Ishikawa (cell line): ENCODE measurements around the gene GFPT1.

Source experiments
- CEBPB ChIP-seq: IDR thresholded peaks from 2 replicates; pipeline ENCODE4 v1.6.1; 2012
- CREB1 ChIP-seq: IDR thresholded peaks from 2 replicates; pipeline ENCODE4 v1.6.1; 2012; ENCODE audit warnings: low read depth
- EGR1 ChIP-seq: IDR thresholded peaks from 2 replicates; pipeline ENCODE4 v1.6.1; 2012
- EP300 ChIP-seq: IDR thresholded peaks from 2 replicates; pipeline ENCODE4 v1.6.1; 2012; ENCODE audit warnings: borderline replicate concordance
- FOXM1 ChIP-seq: IDR thresholded peaks from 2 replicates; pipeline ENCODE4 v1.6.1; 2012; ENCODE audit warnings: low read depth, borderline replicate concordance
- NFIC ChIP-seq: IDR thresholded peaks from 2 replicates; pipeline ENCODE4 v1.6.1; 2012
- TAF1 ChIP-seq: IDR thresholded peaks from 2 replicates; pipeline ENCODE4 v1.6.1; 2012; ENCODE audit warnings: low read depth, mild to moderate bottlenecking
- TCF12 ChIP-seq: IDR thresholded peaks from 2 replicates; pipeline ENCODE4 v1.6.1; 2012; ENCODE audit warnings: low read depth
- TEAD4 ChIP-seq: IDR thresholded peaks from 2 replicates; pipeline ENCODE4 v1.6.1; 2012
- YY1 ChIP-seq: IDR thresholded peaks from 2 replicates; pipeline ENCODE4 v1.6.1; 2012; ENCODE audit warnings: low read depth
- ZBTB7A ChIP-seq: IDR thresholded peaks from 2 replicates; pipeline ENCODE4 v1.6.1; 2012; ENCODE audit warnings: low read depth
- TF ChIP-seq, protein P1 (sequence below): IDR thresholded peaks from 2 replicates; pipeline ENCODE4 v1.6.1; 2012
- TF ChIP-seq, protein P2 (sequence below): IDR thresholded peaks from 2 replicates; pipeline ENCODE4 v1.6.1; 2012; ENCODE audit warnings: low read depth, mild to moderate bottlenecking
- TF ChIP-seq, protein P3 (sequence below): IDR thresholded peaks from 2 replicates; pipeline ENCODE4 v1.6.1; 2012

GFPT1 gene

DNA sequence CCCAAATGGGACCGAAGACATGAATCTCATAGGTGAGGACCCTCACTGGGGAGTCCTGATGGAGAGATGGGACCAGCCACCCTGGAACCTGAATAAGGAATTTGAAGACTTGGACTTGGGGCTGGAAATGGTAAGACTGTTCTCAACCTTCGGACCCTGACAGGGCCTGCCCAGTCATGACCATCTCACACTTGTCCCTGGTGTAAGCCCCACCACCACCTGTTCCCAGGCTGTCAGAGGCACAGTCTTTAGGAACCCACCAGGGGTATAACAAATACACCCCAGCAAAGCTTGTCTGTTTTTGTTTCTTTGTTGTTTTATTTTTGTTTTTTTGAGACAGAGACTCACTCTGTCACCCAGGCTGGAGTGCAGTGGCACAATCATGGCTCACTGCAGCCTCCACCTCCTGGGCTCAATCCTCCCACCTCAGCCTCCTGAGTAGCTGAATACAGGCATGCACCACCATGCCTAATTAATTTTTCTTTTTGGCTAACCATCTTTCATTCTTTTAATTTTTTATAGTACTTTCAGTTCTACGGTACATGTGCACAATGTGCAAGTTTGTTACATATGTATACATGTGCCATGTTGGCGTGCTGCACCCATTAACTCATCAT is 106.1 kb downstream of the GFPT1 start:
- TF ChIP-seq TAF1 (no peak), NFIC (no peak), EP300 (no peak), TCF12 (no peak), ZBTB7A (no peak)
- TF ChIP-seq, protein P1, sequence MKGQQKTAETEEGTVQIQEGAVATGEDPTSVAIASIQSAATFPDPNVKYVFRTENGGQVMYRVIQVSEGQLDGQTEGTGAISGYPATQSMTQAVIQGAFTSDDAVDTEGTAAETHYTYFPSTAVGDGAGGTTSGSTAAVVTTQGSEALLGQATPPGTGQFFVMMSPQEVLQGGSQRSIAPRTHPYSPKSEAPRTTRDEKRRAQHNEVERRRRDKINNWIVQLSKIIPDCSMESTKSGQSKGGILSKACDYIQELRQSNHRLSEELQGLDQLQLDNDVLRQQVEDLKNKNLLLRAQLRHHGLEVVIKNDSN: no peak
- TF ChIP-seq, protein P2, sequence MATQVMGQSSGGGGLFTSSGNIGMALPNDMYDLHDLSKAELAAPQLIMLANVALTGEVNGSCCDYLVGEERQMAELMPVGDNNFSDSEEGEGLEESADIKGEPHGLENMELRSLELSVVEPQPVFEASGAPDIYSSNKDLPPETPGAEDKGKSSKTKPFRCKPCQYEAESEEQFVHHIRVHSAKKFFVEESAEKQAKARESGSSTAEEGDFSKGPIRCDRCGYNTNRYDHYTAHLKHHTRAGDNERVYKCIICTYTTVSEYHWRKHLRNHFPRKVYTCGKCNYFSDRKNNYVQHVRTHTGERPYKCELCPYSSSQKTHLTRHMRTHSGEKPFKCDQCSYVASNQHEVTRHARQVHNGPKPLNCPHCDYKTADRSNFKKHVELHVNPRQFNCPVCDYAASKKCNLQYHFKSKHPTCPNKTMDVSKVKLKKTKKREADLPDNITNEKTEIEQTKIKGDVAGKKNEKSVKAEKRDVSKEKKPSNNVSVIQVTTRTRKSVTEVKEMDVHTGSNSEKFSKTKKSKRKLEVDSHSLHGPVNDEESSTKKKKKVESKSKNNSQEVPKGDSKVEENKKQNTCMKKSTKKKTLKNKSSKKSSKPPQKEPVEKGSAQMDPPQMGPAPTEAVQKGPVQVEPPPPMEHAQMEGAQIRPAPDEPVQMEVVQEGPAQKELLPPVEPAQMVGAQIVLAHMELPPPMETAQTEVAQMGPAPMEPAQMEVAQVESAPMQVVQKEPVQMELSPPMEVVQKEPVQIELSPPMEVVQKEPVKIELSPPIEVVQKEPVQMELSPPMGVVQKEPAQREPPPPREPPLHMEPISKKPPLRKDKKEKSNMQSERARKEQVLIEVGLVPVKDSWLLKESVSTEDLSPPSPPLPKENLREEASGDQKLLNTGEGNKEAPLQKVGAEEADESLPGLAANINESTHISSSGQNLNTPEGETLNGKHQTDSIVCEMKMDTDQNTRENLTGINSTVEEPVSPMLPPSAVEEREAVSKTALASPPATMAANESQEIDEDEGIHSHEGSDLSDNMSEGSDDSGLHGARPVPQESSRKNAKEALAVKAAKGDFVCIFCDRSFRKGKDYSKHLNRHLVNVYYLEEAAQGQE: no peak
- TF ChIP-seq, protein P3, sequence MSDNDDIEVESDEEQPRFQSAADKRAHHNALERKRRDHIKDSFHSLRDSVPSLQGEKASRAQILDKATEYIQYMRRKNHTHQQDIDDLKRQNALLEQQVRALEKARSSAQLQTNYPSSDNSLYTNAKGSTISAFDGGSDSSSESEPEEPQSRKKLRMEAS: no peak

DNA sequence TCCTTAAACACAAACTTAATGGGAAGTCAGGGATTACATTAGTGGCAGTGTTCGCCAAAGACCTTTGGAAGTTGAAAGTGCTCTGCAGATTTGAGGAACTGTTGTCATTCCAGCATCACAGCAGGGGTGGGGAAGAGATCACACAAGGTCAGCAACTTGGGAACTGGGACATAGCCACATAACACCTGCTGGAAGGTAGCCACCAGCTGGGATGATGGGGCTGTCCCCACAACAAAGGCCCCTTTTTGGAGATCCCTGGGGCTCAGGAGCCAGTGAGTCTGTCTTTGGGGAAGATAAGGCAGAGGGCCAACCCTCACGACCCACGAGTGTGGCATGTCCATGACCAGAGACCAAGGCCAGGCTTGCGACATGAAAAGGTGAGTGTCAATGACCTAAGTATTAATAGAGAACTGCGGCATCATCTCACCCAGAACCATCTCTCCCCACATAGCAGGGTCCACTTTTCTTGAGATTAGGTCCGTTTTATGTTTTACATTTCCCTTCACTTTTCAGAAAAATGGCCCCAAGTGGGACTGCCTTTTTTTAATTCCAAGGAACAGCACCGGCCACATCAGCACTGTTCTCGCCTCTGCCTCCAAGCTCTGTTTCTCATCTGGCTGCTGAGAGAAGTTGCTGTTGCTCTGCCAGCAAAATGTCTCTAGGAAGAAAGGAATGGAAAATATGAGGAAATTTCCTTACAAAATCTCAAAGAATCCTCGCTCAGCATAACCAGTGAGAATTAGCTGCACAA is 106.9 kb downstream of the GFPT1 start:
- TF ChIP-seq, protein P2: no peak
- TF ChIP-seq TAF1 (no peak), EP300 (no peak), ZBTB7A (no peak), EGR1 (no peak), NFIC (no peak), CREB1 (no peak), FOXM1 (no peak), YY1 (no peak)
- TF ChIP-seq, protein P1: no peak
- TF ChIP-seq, protein P3: no peak

DNA sequence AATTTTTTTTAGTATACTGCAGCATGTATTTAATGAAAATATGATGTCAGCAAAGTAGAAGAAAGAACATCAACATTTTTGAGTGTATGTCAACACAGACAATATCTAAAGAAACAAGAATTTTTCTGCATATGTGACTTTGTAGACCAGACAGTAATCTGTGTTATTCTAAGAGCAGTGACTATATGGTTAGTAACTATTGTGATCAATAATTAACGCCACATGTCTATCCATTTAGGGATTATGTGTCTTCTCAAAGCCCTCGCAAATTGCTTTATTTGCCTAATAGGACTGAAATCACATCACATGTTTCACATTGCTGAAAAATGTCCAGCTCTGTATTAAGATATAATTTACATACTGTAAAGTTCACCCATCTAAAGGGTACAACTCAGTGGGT is 107.8 kb downstream of the GFPT1 start:
- TF ChIP-seq, protein P1: no peak
- TF ChIP-seq, protein P2: no peak
- TF ChIP-seq TAF1 (no peak), CEBPB (no peak), NFIC (no peak), ZBTB7A (no peak), CREB1 (no peak), YY1 (no peak), EP300 (no peak), TEAD4 (no peak)
- TF ChIP-seq, protein P3: no peak

DNA sequence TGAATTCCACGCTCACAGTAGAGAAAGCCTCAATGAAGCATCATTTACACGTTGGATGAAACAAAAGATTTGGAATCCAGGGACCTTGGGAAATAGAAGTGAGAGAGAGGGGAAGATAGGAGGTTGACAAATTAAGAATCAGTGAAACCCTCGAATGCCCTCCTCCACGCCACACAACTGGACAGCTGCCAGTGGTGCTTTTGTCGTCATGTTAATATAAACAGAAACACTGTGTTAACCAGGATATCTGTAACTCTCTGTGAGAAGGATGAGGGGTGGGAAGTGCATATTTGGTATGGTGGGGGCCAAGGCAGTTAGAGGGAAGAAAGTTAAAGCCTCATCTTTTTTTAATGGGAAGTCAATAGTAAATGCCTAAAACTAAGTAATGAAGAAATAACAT is 108.7 kb downstream of the GFPT1 start:
- TF ChIP-seq ZBTB7A: no peak
- no peak for TF ChIP-seq EP300
- TF ChIP-seq NFIC: no peak
- TF ChIP-seq, protein P2: no peak
- TF ChIP-seq TCF12: no peak
- no peak for TF ChIP-seq TAF1
- TF ChIP-seq EGR1: no peak
- TF ChIP-seq TEAD4: no peak
